GM12878 (cell line): Measurements from ENCODE around the gene MGLL. TPM values are rescaled to one million over a fixed set of nuclear protein-coding genes. Genes with fewer than 3 reads are reported as not detected.

Experiments
- ATAC-seq: fragments of 200-7000 bp; cut with Tn5 transposase; 3 replicates; pipeline ENCODE4 v1.9.1; 2020; ENCODE audit warnings: mild to moderate bottlenecking, moderate library complexity
- BruUV-seq: library from RNA; stranded (reverse); fragments of 400-500 nt; replicated peaks from 2 replicates; lab custom pipeline; 2021; lab: Mats Ljungman, UMichigan
- CTCF ChIA-PET: fragments of 300-600 bp; sonication (Branson Sonifier 250); formaldehyde crosslinking; extraction: SDS; loops from one replicate; lab custom pipeline; 2021; ENCODE audit warnings: inconsistent platforms; lab: Yijun Ruan, JAX
- POLR2A ChIA-PET: fragments of 350-600 bp; formaldehyde crosslinking; extraction: SDS; loops from one replicate; lab custom pipeline; 2021; ENCODE audit warnings: inconsistent platforms; lab: Charles Lee
- RAD21 ChIA-PET: fragments of 300-600 bp; sonication (Branson Sonifier 250); formaldehyde crosslinking; loops from one replicate; lab custom pipeline; 2023; ENCODE audit warnings: antibody characterized with exemption; ENCODE audit not compliant: unreplicated experiment; lab: Charles Lee
- SMC1A ChIA-PET: fragments of 300-600 bp; sonication (Branson Sonifier 250); formaldehyde crosslinking; loops from one replicate; lab custom pipeline; 2023; ENCODE audit not compliant: unreplicated experiment, uncharacterized antibody; lab: Charles Lee
- DNase-seq: peaks from one replicate; pipeline ENCODE4 v3.0.0-alpha.2; 2011; ENCODE audit warnings: low read depth, low spot score
- FAIRE-seq: peaks from 3 replicates; lab custom pipeline; 2011; peaks lifted over from hg19 to GRCh38; lab: Jason Lieb, UNC
- H2AFZ ChIP-seq: 2 replicates; pipeline ENCODE4 v1.6.0; 2011; ENCODE audit warnings: low read depth, low read length, control low read depth; ENCODE audit not compliant: control insufficient read depth
- H3K27ac ChIP-seq: 2 replicates; pipeline ENCODE4 v1.5.1; 2011; ENCODE audit warnings: control low read depth; ENCODE audit not compliant: control insufficient read depth, insufficient read depth
- H3K27me3 ChIP-seq, 2 experiments: replicated peaks in 1 of 2; 2 replicates each; pipeline versions ENCODE4 v1.6.0 to v1.6.1; 2011; ENCODE audit warnings: low read length in 1 of 2; ENCODE audit not compliant: control insufficient read depth in 2 of 2, insufficient read depth in 2 of 2
- H3K36me3 ChIP-seq, 2 experiments: 2 replicates each; pipeline ENCODE4 v1.5.1; 2011; ENCODE audit warnings: low read length in 1 of 2; ENCODE audit not compliant: control insufficient read depth in 2 of 2, insufficient read depth in 2 of 2
- H3K4me1 ChIP-seq: 2 replicates; pipeline ENCODE4 v1.6.1; 2011; ENCODE audit warnings: mild to moderate bottlenecking, low read length, moderate library complexity, mixed read lengths; ENCODE audit not compliant: control insufficient read depth, insufficient read depth
- H3K4me2 ChIP-seq: 2 replicates; pipeline ENCODE4 v1.6.0; 2011; ENCODE audit warnings: control low read depth; ENCODE audit not compliant: control insufficient read depth, insufficient read depth
- H3K4me3 ChIP-seq: fragments of 200-600 bp; sonication (generic); 2 replicates; pipeline ENCODE4 v1.5.1; 2016
- H3K79me2 ChIP-seq: 2 replicates; pipeline ENCODE4 v1.6.0; 2011; ENCODE audit warnings: low read length; ENCODE audit not compliant: control insufficient read depth, insufficient read depth
- H3K9ac ChIP-seq: 2 replicates; pipeline ENCODE4 v1.8.0; 2011; ENCODE audit warnings: low read length, control low read depth, mixed read lengths; ENCODE audit not compliant: control insufficient read depth, insufficient read depth
- H3K9me3 ChIP-seq: replicated peaks from 3 replicates; pipeline ENCODE4 v1.5.1; 2011; ENCODE audit warnings: mild to moderate bottlenecking, low read length; ENCODE audit not compliant: control insufficient read depth, insufficient read depth
- H4K20me1 ChIP-seq: 2 replicates; pipeline ENCODE4 v1.6.0; 2011; ENCODE audit not compliant: control insufficient read depth, insufficient read depth
- BCL3 ChIP-seq: IDR thresholded peaks from 2 replicates; pipeline ENCODE4 v1.6.1; 2011; ENCODE audit warnings: borderline replicate concordance, low read depth, mild to moderate bottlenecking, moderate library complexity, low read length; ENCODE audit not compliant: insufficient read depth, poor library complexity, severe bottlenecking
- CTCF ChIP-seq, 3 experiments: IDR thresholded peaks in 2 of 3; conservative IDR thresholded peaks in 1 of 3; 2 replicates each; pipeline ENCODE4 v1.5.1; 2011; ENCODE audit warnings: low read depth in 3 of 3, low read length in 3 of 3, mild to moderate bottlenecking in 3 of 3, control low read depth in 2 of 3, moderate library complexity in 2 of 3, inconsistent platforms in 1 of 3, mixed read lengths in 1 of 3; ENCODE audit not compliant: control insufficient read depth in 2 of 3, insufficient read depth in 1 of 3; ENCODE audit errors: extremely low read depth in 1 of 3
- FOS ChIP-seq: IDR thresholded peaks from 3 replicates; pipeline ENCODE4 v1.6.1; 2011; ENCODE audit warnings: borderline replicate concordance; ENCODE audit not compliant: insufficient read length; ENCODE audit errors: extremely low read depth
- IKZF1 ChIP-seq: fragments of 450-650 bp; conservative IDR thresholded peaks from 2 replicates; pipeline ENCODE4 v1.6.1; 2017; ENCODE audit warnings: antibody characterized with exemption, mild to moderate bottlenecking
- PBX3 ChIP-seq: IDR thresholded peaks from 2 replicates; pipeline ENCODE4 v1.6.1; 2011; ENCODE audit warnings: mild to moderate bottlenecking, low read depth, low read length, moderate library complexity; ENCODE audit not compliant: insufficient replicate concordance
- POU2F2 ChIP-seq: IDR thresholded peaks from 3 replicates; pipeline ENCODE4 v1.6.1; 2011; ENCODE audit warnings: low read depth, mild to moderate bottlenecking, low read length, borderline replicate concordance
- RAD51 ChIP-seq: fragments of 450-650 bp; IDR thresholded peaks from 2 replicates; pipeline ENCODE4 v1.6.1; 2016; ENCODE audit warnings: moderate library complexity, mild to moderate bottlenecking, inconsistent platforms
- STAT1 ChIP-seq: fragments of 450-650 bp; conservative IDR thresholded peaks from 2 replicates; pipeline ENCODE4 v1.6.1; 2014; ENCODE audit warnings: antibody characterized with exemption, mild to moderate bottlenecking
- YY1 ChIP-seq: IDR thresholded peaks from 2 replicates; pipeline ENCODE4 v1.6.1; 2011; ENCODE audit warnings: low read depth, mild to moderate bottlenecking, low read length
- ZNF217 ChIP-seq: fragments of 450-650 bp; IDR thresholded peaks from 2 replicates; pipeline ENCODE4 v1.6.1; 2017; ENCODE audit warnings: antibody characterized with exemption, mild to moderate bottlenecking
- WGBS: methylation state at CpG from one replicate; pipeline ENCODE4 v1.1.6; 2016; ENCODE audit warnings: low lambda C conversion rate; ENCODE audit not compliant: insufficient replicate concordance, insufficient coverage; ENCODE audit errors: missing lambda C conversion rate; 5-methylcytosine and 5-hydroxymethylcytosine counted together
- in situ Hi-C: fragments of 300-500 bp; cut with MboI; formaldehyde crosslinking; loops from 9 replicates; pipeline ENCODE4 v1.14.3; 2018; ENCODE audit warnings: mixed read lengths
- intact Hi-C: fragments of 100-400 bp; cut with micrococcal nuclease; formaldehyde crosslinking; loops from one replicate; pipeline ENCODE4 v1.14.2; 2022; ENCODE audit not compliant: unreplicated experiment
- polyA plus RNA-seq, 11 experiments: library from polyadenylated mRNA; depleted of rRNA in 4 of 11; unstranded in 6 of 11; stranded (reverse) in 5 of 11; fragments of >200 nt; fragmentation: Nextera tagmentation in 4 of 11; fragmentation: Illumina TruSeq in 1 of 11; extraction: Ambion mirVana in 4 of 11; extraction: Trizol in 1 of 11; gene quantifications; 1 replicate in 1 of 11; 2 replicates in 10 of 11; pipeline versions ENCODE4 v1.2.1 to v1.2.3, GENCODE V29; 2011 to 2016; ENCODE audit warnings: inconsistent platforms in 2 of 11, missing spikeins in 2 of 11, low read depth in 1 of 11
- total RNA-seq, 4 experiments: library from RNA; depleted of rRNA in 3 of 4; stranded (reverse); fragments of >200 nt in 3 of 4; fragmentation: Illumina TruSeq in 1 of 4; extraction: Trizol in 1 of 4; gene quantifications; 2 replicates each; pipeline versions ENCODE4 v1.2.1 to v1.2.3, GENCODE V29; 2013 to 2021

Gene MGLL
- total and polyA plus RNA-seq, 10 of the 15 experiments (the other 5 are each of a cell fraction or from before 2014, with no cell fraction given): 44.9 to 177 (median 72.9) TPM

- Histone ChIP-seq H4K20me1 (no peaks in the 10 kb centered on the region), H3K36me3 (no peaks in the 10 kb centered on the region), H3K4me2 (no peak overlapping the region), H3K4me3 (no peak overlapping the region), H3K9me3 (no peaks in the 10 kb centered on the region), H3K27me3 (no peaks in the 10 kb centered on the region), H3K79me2 (no peaks in the 10 kb centered on the region), H3K27ac (no peak overlapping the region)
- ChIA-PET SMC1A (interaction anchor here (0.6 to 1.7 kb wide), 5 partner anchors 8 to 207 kb away, joined by 3 to 4 read pairs (median 4); no protein-coding TSS in a partner anchor), CTCF (interaction anchor here (0.9 to 1.7 kb wide), 2 partner anchors 11 to 207 kb away, joined by 3 to 6 read pairs; no protein-coding TSS in a partner anchor), RAD21 (interaction anchor here (1.1 kb wide), 1 partner anchor 108 kb away, joined by 4 read pairs; no protein-coding TSS in a partner anchor), POLR2A (no interaction called here)
- 62% methylated on average over 6 of the region's 6 CpGs for WGBS
- ATAC-seq (no peak), FAIRE-seq (no peak), DNase-seq (no peak)
- intact Hi-C loops: no loop called here
- no peak for TF ChIP-seq FOS
- TF ChIP-seq RAD51: no peak
- no peak for TF ChIP-seq ZNF217
- no peak for TF ChIP-seq IKZF1
- no peak for TF ChIP-seq PBX3
- TF ChIP-seq BCL3: no peak
- TF ChIP-seq CTCF (IDR thresholded peaks at IDR 0.05 in 2 of 3, conservative IDR thresholded peaks at IDR 0.05 in 1 of 3; ENCODE audit: control insufficient read depth in 2 of 3, extremely low read depth in 1 of 3, insufficient read depth in 1 of 3, low read depth in 3 of 3, low read length in 3 of 3): no peak
- no peak for TF ChIP-seq YY1
- no peak for TF ChIP-seq POU2F2
- no peak for TF ChIP-seq STAT1
- TF ChIP-seq, all 136 proteins: peak for 0
- BruUV-seq: no TSS peak
- Histone ChIP-seq H3K4me1 (no peaks in the 10 kb centered on the region), H2AFZ (no peak overlapping the region), H3K9ac (no peak overlapping the region)
- in situ Hi-C loops: no loop called here
Measured at GRCh38 chr3:127858521-127858920, 36.2 kb upstream of the MGLL start.
